EL (cell line): ENCODE data around the gene ALOX15B.

ENCODE experiments used
- DNase-seq: peaks from one replicate; pipeline ENCODE4 v3.0.0-alpha.2; 2016

ALOX15B gene

DNA sequence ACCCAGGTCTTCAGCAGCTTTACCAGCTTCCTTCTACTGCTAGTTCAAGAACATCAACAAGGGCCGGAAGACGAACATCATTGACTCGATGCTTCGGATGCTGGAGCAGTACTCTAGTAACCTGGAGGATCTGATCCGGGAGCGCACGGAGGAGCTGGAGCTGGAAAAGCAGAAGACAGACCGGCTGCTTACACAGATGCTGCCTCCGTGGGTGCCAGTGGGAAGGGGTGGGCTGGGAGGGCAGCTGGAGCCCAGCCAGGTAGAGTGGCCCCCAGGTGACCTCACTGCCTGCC lies 24.4 kb upstream of the ALOX15B start:
- DNase-seq, result no peak

DNA sequence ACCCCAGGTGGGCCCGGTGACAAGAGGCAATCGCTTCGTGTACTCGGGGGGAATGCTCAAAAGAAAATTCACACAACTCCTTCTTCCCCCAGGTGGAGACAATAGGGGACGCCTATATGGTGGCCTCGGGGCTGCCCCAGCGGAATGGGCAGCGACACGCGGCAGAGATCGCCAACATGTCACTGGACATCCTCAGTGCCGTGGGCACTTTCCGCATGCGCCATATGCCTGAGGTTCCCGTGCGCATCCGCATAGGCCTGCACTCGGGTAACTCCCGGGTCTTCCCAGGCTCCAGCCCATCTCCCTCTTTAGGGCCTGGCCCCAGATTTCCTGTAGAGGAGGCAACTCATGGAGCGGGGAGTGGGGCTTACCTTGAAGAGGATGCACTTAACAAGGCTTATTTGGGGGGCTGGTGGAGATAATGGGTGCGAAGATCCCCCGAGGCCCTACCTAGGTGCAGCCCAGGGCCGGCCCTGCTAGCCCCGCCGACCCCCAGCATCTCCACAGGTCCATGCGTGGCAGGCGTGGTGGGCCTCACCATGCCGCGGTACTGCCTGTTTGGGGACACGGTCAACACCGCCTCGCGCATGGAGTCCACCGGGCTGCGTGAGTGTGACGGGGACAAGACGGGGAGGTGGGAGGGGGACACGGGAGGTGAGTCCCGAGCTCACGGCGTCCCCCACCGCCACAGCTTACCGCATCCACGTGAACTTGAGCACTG lies 23.5 kb upstream of the ALOX15B start:
- DNase-seq, result no peak

DNA sequence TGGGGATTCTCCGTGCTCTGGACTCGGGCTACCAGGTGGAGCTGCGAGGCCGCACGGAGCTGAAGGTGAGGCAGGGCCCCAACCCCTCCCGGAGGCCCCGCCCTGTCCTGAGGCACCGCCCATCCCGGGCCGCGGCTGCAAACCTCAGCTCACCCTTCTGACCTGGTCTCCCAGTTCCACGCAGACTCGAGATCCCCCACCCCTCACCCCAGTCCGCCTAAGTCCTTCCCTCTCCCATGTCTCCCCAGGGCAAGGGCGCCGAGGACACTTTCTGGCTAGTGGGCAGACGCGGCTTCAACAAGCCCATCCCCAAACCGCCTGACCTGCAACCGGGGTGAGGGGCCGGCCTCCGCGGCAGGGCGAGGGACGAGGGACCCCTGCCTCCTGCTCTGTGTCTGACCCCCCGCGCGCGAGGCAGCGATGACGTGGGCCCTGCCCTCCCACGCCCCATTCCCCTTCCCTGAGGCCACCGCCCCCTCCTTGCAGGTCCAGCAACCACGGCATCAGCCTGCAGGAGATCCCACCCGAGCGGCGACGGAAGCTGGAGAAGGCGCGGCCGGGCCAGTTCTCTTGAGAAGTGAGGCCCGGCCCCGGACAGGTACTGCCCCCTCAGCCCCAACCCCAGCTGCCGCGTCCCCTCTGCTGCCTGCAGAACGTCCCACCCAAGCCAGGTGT lies 22.8 kb upstream of the ALOX15B start:
- no peak for DNase-seq

GRCh38 chr17:8016632-8017424 lies 22.0 kb upstream of the ALOX15B start:
- peak; percentile 55 for DNase-seq

DNA sequence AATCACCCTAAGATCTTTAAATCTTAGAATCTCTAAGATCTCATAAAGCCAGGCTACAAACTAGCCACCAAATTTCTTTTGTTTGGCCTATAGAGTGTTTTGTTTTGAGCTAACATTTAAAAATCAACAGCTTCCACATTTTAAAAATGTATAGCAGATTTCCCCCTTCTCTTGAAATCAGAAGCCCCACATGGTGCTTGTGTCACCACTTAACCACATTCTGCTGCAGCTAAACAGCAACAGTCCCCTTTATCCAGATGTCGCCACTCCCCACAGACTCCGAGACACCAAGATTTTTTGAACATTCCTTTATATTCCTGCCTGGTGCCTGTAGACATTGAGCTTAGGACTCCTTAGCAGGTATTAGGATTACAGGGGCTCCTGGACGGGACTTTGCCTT lies 20.4 kb upstream of the ALOX15B start:
- no peak for DNase-seq

GRCh38 chr17:8019166-8019565 lies 19.7 kb upstream of the ALOX15B start:
- no peak for DNase-seq

GRCh38 chr17:8019665-8020650 lies 18.9 kb upstream of the ALOX15B start:
- no peak for DNase-seq

DNA sequence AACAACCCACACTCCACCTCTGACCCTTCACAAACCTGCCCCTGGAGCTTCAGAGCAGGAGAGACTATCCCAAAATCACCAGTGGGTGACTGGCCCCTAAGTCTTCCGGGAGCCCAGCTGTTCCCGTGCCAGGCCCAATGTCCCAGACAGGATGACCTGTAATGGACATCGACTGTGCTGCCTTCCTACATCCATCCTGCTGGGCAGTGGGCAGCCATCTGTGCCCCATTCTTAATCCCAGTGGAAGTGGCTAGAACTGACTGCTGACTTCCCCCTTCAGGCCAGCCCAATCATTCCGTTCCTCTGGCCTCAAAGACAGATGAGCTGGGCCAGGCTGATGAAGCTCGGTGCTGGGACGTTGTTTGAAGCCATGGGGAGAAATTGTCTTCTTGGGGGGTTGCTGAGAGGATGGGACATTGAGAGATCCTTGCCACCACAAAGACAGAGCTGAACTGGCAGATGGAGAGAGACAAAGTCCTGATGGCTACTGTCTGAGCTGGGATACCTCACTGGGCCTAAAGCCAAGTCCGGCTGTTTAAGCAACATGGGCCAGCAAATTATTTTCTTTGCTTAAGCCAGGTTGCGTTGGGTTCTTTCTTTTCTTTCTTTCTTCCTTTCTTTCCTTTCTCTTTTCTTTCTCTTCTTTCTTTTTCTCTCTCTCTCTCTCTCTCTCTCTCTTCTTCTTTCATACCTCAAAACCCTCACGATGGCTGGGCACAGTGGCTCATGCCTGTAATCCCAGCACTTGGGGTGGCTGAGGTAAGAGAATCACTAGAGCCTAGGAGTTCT lies 17.9 kb upstream of the ALOX15B start:
- no peak for DNase-seq

DNA sequence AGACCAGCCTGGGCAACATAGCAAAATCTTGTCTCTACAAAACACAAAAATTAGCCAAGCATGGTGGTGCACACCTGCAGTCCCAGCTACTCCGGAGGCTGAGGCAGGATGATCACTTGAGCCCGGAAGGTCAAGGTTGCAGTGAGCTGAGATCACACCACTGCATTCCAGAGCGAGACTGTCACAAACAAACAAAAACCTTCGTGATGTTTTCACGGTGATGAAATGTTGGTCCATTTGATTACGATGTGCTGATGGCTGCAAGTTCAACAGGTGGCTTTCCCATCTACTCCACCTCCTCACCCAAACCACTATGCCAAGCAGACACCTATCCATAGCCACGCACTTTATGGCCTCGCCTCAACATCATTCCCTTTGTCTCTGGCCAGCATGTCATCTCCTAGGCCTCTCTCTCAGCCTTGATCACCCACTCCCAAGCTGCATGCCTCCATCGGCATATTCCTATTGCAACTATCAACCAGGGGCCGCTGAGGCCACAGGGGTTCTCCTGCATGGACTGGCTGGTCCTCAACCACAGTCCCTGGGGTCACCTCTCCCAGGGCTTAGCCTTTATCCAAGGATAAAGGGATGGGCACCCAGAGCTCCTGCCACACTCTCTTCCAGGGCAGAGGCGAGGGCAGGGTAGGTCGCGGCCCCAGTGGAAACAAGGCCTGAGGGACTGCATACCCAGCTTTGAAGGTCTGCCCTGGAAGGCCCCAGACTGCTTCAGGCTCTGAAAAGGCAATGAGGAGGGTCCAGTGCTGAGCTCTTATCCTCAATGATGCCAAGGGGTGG lies 17.1 kb upstream of the ALOX15B start:
- DNase-seq, result no peak

- DNase-seq, result no peak
Observed at GRCh38 chr17:8022360-8023003, 16.4 kb upstream of the ALOX15B start.

DNA sequence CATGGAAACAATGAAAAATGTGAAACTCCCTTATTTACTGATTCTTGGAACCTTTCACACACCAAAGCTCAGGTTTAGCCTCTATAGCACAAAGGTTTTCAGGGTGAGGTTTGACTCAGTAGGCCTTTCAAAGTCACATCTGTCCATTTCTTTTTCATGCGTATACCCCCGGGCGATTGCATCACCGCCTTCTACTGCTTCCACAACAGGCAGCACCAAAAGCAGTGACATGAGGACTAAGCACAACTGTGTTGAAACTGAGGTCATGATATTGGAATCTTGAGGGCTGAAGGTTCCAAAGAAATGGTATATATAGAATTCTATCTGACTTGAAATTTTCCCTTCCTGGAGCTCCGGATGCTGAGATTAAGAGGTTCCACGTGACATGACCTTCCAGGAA lies 14.7 kb upstream of the ALOX15B start:
- peak; percentile 40 for DNase-seq

DNA sequence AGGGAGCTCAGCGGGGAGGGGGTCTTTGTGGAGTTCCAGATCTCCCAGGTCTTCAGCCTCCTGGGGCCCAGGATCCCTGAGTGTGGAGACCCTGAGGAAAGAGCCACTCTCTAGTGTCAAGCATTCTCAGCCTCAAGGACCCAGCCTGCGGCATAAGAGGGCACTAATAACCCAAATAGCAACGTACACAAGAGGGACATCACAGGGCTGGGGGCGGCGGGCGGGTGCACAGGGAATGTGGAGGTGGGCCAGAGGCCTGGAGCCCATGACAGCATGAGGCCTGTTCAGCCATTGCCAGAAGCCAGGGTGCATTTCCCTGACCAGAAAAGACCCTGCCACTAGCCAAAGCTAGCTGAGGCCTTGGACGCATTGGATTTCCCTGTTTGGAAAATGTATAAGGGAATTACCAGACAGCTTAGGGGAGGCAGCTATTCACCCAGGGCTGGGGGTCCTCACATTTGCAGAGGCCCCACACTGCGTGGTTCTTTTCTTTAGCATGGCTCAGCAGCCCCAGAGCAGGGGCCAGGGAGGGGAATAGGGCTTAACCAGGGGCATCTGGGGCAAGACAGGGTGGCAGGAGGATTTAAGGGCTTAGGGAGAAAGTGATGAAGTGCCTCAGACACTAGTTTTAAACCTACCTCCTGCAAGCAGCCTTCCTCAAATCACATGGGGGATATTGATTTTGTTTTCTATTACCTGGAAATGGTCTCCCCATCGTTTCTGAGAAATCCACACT lies 13.5 kb upstream of the ALOX15B start:
- no peak for DNase-seq

DNA sequence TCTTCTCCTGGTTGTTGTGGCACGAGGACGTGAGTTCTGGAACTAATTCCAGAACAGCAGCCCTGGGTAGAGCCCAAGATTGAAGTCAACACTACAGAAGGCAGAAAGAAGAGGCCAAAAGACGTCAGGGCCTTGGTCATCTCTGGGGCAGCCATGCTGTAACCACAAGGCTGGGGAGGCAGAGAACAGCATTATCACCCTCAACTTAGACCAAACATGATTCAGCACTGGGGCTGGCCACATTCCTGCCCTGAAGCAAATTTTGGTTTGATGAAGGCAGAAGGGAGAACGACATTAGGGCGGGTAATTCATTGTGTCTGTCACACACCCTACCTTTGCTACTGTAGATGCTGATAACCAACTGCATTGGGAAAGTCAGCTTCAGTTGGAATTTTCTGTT lies 9.7 kb upstream of the ALOX15B start:
- DNase-seq, result peak; percentile 84

- DNase-seq, result no peak
Observed at GRCh38 chr17:8031261-8031661, 7.6 kb upstream of the ALOX15B start.

GRCh38 chr17:8031950-8032349 lies 6.9 kb upstream of the ALOX15B start:
- DNase-seq, result no peak

DNA sequence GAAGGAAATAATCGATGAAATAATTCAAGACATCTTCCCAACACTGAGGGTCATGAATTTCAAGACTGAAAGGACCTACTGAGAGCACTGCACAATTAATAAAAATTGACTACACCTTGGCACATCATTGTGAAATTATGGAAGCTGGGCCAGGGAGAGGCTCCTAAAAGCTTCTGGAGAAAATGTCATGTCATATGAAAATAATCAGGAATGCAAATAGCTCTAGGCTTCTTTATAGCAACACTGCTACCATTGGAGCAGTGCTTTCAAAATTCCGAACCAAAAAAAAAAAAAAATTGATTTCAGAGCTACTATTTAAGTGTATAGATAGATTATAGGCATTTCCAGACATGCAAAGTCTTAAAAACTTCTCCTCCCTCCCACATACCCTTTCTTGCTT lies 6.4 kb upstream of the ALOX15B start:
- no peak for DNase-seq

DNA sequence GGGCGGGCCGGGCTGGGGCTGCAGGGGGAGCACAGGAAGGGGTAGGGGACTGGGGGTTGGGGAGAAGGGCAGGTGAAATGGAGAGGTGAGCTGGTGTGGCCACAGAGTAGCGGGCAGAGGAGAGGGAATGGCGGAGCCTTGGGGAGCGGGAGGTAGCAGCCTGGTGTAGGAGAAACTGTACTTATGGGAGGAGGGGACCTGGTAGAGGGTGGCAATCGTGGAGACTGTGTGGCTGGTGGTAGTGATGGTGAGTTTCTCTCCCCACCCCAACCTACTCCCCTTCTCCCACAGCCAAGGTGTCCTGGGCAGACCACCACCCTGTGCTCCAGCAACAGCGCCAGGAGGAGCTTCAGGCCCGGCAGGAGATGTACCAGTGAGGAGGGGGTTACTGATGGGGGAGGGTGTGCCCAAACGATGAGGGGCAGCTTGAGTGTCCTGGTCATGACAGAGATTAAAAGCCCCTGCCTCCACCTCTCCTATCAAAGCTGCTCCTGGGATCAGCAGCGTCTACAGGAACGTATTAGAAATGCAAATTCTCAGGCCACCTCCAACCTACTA lies 831 bp downstream of the ALOX15B start:
- DNase-seq, result no peak

DNA sequence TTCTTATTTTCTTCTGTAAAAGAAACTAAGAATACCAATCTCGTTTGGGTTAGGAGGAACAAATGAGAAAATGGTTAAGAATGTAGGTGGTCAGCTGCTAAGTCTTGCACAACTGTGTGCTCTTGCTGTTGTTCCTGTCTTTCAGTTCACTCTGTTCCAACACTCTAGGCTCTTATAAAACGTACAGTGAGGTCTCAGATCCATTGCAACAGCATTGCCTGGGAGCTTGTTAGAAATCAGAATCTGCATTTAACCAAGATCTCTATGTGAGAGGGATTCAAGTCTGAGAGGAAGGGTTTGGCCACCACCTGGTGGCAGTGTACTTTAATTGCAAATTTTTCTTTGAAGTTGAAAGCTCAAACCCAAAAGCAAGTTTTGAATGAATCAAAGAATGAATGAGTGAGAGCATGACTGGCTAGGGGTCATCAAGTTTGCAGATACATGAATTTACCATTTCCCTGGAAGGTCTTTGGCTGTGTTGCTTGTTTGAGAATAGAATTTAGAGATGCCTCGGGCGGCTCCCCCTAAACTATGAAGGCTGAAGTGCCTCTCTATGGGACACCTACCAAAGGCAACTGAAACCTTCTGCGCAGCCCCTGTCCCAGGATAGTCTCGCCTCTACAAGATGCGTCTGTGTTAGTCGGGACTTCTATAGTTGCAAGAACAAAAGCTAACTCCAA lies 2.5 kb downstream of the ALOX15B start:
- peak; percentile 71 for DNase-seq

GRCh38 chr17:8041979-8042378 lies 3.1 kb downstream of the ALOX15B start:
- no peak for DNase-seq
